Uterus (tissue), 4 donors: ENCODE data around the gene AUTS2. TPM values are rescaled to one million over a fixed set of nuclear protein-coding genes. Genes with fewer than 3 reads are reported as not detected.
"Not testable (repeated sequence)": the region's sequence is repeated elsewhere in the genome, so short reads cannot be mapped to it uniquely, and the experiment has no call there.

Experiments used
- DNase-seq, 2 donors: peaks; one replicate each; pipeline ENCODE4 v3.0.0-alpha.2; 2019 to 2020
- H3K27ac ChIP-seq, 2 donors: fragments of 200-600 bp; sonication (generic); 1 replicate in 1 of 2; 2 replicates in 1 of 2; pipeline ENCODE4 v1.5.1; 2016 to 2018
- H3K27me3 ChIP-seq, 2 donors: fragments of 200-600 bp; sonication (generic); one replicate each; pipeline ENCODE4 v1.5.1; 2018 to 2019; ENCODE audit warnings: control low read depth in 1 of 2
- H3K36me3 ChIP-seq, 2 donors: fragments of 200-600 bp; sonication (generic); one replicate each; pipeline ENCODE4 v1.5.1; 2019; ENCODE audit warnings: control low read depth in 1 of 2
- H3K4me1 ChIP-seq, 2 donors: fragments of 200-600 bp; sonication (generic); one replicate each; pipeline ENCODE4 v1.5.1; 2018 to 2019; ENCODE audit warnings: control low read depth in 1 of 2
- H3K4me3 ChIP-seq, 2 donors: fragments of 200-600 bp; sonication (generic); 1 replicate in 1 of 2; 2 replicates in 1 of 2; pipeline ENCODE4 v1.5.1; 2018 to 2019; ENCODE audit warnings: mild to moderate bottlenecking in 1 of 2
- H3K9me3 ChIP-seq, 2 donors: fragments of 200-600 bp; sonication (generic); one replicate each; pipeline ENCODE4 v1.5.1; 2019; ENCODE audit warnings: control low read depth in 1 of 2
- POLR2A ChIP-seq, 2 donors: fragments of 450-650 bp; IDR thresholded peaks; one replicate each; pipeline ENCODE4 v1.6.1; 2016; ENCODE audit warnings: antibody characterized with exemption in 2 of 2, mild to moderate bottlenecking in 1 of 2, moderate library complexity in 1 of 2
- intact Hi-C: fragments of 100-400 bp; cut with DNase I; formaldehyde crosslinking; loops from one replicate; pipeline ENCODE4 v1.15.1; 2023; ENCODE audit warnings: low total_unique reads
- total RNA-seq, 4 donors: library from RNA; depleted of rRNA in 3 of 4; stranded (reverse); fragments of >200 nt in 3 of 4; gene quantifications; one replicate each; pipeline versions ENCODE4 v1.1.0 to v1.2.4, GENCODE V29; 2014 to 2023
- TF ChIP-seq, protein P1 (sequence below), 4 experiments: fragments of 200-600 bp in 2 of 4; fragments of 450-650 bp in 2 of 4; sonication (generic) in 2 of 4; IDR thresholded peaks; one replicate each; pipeline ENCODE4 v1.5.1; 2016 to 2019; ENCODE audit warnings: antibody characterized with exemption in 4 of 4, mild to moderate bottlenecking in 2 of 4, moderate library complexity in 1 of 4
- donor health status: DM: yes; HTN: yes; CAD: no.

AUTS2 gene
- total RNA-seq, 4 donors from 2014 or later, result 10.5 to 58.2 (median 30.0) TPM

DNA sequence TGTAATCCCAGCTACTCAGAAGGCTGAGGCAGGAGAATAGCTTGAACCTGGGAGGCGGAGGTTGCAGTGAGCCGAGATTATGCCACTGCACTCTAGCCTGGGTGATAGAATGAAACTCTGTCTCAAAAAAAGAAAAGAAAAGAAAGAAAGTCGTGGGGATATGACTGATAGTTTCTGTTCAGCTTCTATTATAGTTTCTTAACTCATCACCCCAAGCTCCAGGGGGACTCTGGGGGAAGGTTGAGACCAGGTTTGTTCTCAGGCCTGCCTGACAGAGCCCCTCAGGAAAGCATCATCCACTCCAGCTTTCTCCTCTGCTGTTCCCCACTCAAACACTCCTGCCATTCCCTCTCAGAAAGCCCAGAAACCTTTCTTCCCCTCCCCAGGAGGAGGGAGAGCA lies 991.3 kb downstream of the AUTS2 start:
- H3K4me1 ChIP-seq, result no peaks in the 10 kb centered on the region
- no peak overlapping the region for H3K27ac ChIP-seq
- H3K27me3 ChIP-seq, result no peaks in the 10 kb centered on the region
- TF ChIP-seq, protein P1, sequence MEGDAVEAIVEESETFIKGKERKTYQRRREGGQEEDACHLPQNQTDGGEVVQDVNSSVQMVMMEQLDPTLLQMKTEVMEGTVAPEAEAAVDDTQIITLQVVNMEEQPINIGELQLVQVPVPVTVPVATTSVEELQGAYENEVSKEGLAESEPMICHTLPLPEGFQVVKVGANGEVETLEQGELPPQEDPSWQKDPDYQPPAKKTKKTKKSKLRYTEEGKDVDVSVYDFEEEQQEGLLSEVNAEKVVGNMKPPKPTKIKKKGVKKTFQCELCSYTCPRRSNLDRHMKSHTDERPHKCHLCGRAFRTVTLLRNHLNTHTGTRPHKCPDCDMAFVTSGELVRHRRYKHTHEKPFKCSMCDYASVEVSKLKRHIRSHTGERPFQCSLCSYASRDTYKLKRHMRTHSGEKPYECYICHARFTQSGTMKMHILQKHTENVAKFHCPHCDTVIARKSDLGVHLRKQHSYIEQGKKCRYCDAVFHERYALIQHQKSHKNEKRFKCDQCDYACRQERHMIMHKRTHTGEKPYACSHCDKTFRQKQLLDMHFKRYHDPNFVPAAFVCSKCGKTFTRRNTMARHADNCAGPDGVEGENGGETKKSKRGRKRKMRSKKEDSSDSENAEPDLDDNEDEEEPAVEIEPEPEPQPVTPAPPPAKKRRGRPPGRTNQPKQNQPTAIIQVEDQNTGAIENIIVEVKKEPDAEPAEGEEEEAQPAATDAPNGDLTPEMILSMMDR (IDR thresholded peaks at IDR 0.05), result no peak
- TF ChIP-seq POLR2A (IDR thresholded peaks at IDR 0.05), result no peak
- DNase-seq, result no peak
- H3K36me3 ChIP-seq, result no peaks in the 10 kb centered on the region
- H3K4me3 ChIP-seq, result no peak overlapping the region
- intact Hi-C loops, result no loop called here
- H3K9me3 ChIP-seq, result no peaks in the 10 kb centered on the region

DNA sequence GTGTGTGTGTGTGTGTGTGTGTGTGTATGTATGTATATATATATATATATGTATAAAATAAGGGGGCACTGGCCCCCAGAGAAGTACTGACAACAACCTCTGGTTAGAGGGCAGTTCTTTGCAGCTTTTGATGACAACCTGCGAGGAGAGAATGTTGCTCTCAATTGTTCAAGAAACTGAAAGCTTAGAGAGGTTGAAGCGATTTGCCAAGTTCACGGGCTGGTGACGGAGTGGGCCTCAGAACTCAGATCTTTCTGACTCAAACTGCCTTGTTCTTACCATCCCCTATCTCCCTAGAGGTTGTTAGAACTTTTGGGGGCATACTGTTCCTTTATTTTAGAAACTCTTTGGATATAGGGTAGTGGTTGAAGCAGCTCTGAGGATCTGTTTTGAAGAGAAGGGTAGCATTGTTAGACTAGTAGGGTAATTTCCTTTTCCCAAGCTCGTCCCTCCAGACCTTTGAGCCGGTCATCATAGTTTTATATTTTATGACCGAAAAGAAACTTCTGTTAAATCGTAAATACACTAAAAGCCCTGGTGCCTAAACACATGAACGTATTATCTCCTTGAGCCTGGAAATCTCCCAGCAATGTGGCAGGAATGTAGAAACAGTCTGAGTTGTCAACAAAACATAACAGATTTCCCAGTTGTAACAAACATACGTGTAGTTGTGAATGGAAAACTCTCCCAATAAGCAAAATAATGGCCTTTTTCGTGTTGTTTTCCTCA lies 992.0 kb downstream of the AUTS2 start:
- DNase-seq, result no peak
- no peak for TF ChIP-seq POLR2A (IDR thresholded peaks at IDR 0.05)
- TF ChIP-seq, protein P1 (IDR thresholded peaks at IDR 0.05), result no peak
- H3K4me1 ChIP-seq, result no peaks in the 10 kb centered on the region
- H3K27me3 ChIP-seq, result no peaks in the 10 kb centered on the region
- H3K36me3 ChIP-seq, result no peaks in the 10 kb centered on the region
- H3K27ac ChIP-seq, result no peak overlapping the region
- intact Hi-C loops, result no loop called here
- no peak overlapping the region for H3K4me3 ChIP-seq
- H3K9me3 ChIP-seq, result no peaks in the 10 kb centered on the region

DNA sequence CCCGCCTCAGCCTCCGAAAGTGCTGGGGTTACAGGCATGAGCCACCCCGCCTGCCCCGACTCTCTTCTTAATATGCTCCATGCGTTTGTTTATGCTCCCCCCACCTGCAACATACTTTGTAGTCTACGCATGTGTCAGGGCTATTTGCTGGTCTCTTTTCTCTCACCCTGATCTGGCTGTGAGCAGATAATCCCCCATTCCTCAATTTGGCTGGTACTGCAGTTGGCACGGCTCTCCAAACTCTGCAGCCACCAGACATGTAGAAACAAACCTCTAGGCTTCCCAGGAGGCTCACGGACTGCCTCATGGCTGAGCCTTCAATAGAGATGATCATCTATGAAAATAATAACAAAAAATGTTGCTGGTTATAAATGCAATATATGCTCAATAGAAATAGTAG lies 993.4 kb downstream of the AUTS2 start:
- no peak for TF ChIP-seq POLR2A (IDR thresholded peaks at IDR 0.05)
- H3K4me3 ChIP-seq, result no peak overlapping the region
- no peaks in the 10 kb centered on the region for H3K36me3 ChIP-seq
- no peak overlapping the region for H3K27ac ChIP-seq
- H3K27me3 ChIP-seq, result no peaks in the 10 kb centered on the region
- no peaks in the 10 kb centered on the region for H3K9me3 ChIP-seq
- intact Hi-C loops, result no loop called here
- H3K4me1 ChIP-seq, result no peaks in the 10 kb centered on the region
- DNase-seq, result no peak

DNA sequence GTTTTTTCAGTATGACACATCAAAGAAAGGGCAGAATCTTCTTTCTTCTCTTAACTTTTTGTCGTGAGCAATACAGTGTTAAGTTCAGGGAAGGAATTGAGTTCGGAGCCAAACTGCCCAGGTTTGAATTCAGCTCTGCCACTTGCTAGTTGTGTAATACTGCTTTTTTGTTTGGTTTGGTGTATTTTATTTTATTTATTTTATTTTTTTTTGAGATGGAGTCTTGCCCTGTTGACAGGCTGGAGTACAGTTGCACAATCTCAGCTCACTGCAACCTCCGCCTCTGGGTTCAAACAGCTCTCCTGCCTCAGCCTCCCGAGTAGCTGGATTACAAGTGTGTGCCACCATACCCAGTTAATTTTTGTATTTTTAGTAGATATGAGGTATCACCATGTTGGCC lies 993.9 kb downstream of the AUTS2 start:
- H3K36me3 ChIP-seq, result no peaks in the 10 kb centered on the region
- TF ChIP-seq, protein P1 (IDR thresholded peaks at IDR 0.05), result no peak
- no peak for TF ChIP-seq POLR2A (IDR thresholded peaks at IDR 0.05)
- H3K4me1 ChIP-seq, result no peaks in the 10 kb centered on the region
- H3K27ac ChIP-seq, result no peak overlapping the region
- no peak for DNase-seq
- H3K4me3 ChIP-seq, result no peak overlapping the region
- intact Hi-C loops, result no loop called here
- no peaks in the 10 kb centered on the region for H3K9me3 ChIP-seq
- H3K27me3 ChIP-seq, result no peaks in the 10 kb centered on the region

DNA sequence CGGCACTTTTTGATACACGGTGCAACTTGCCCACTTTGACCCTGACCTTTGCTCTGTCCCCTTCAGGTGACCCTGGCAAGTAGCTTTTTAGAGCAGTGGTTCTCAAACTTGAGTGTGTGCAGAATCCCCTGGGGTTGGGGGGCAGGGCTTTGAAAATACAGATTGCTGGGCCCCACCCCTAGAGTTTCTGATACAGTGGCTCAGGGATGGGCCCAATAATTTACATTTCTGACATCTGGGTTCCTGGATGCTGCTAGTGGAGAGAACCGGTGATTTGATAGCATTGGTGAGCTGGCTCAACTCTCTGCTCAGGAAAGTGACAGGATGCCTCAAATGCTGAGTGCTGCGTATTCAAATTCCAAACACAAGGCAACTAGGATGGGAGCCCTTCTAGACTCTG lies 995.9 kb downstream of the AUTS2 start:
- H3K4me3 ChIP-seq, result no peak overlapping the region
- intact Hi-C loops, result no loop called here
- no peak overlapping the region for H3K27ac ChIP-seq
- DNase-seq, result no peak
- H3K36me3 ChIP-seq, result no peaks in the 10 kb centered on the region
- TF ChIP-seq, protein P1 (IDR thresholded peaks at IDR 0.05), result no peak
- no peak for TF ChIP-seq POLR2A (IDR thresholded peaks at IDR 0.05)
- H3K4me1 ChIP-seq, result no peaks in the 10 kb centered on the region
- H3K27me3 ChIP-seq, result no peaks in the 10 kb centered on the region
- H3K9me3 ChIP-seq, result no peaks in the 10 kb centered on the region

DNA sequence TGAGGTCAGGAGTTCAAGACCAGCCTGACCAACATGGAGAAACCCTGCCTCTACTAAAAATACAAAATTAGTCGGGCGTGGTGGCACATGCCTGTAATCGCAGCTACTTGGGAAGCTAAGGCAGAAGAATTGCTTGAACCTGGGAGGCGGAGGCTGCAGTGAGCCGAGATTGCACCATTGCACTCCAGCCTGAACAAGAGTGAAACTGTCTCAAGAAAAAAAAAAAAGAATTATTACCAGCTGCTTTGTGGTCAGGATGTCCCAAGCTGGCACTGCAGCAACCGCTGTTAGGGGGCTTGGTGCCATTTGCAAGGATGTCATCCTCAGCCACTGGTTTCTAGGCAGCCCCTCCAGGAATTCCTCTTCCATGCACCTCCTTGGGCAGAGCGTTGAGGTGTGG lies 996.6 kb downstream of the AUTS2 start:
- H3K27ac ChIP-seq, H3K4me3 ChIP-seq, intact Hi-C loops, H3K27me3 ChIP-seq, H3K36me3 ChIP-seq, H3K9me3 ChIP-seq, H3K4me1 ChIP-seq, DNase-seq: not testable (repeated sequence)
